ENCODE data around the gene RASGEF1C.
A peak's percentile ranks its signal among the peaks of the same experiment; 100 is the strongest.

RASGEF1C gene

DNA sequence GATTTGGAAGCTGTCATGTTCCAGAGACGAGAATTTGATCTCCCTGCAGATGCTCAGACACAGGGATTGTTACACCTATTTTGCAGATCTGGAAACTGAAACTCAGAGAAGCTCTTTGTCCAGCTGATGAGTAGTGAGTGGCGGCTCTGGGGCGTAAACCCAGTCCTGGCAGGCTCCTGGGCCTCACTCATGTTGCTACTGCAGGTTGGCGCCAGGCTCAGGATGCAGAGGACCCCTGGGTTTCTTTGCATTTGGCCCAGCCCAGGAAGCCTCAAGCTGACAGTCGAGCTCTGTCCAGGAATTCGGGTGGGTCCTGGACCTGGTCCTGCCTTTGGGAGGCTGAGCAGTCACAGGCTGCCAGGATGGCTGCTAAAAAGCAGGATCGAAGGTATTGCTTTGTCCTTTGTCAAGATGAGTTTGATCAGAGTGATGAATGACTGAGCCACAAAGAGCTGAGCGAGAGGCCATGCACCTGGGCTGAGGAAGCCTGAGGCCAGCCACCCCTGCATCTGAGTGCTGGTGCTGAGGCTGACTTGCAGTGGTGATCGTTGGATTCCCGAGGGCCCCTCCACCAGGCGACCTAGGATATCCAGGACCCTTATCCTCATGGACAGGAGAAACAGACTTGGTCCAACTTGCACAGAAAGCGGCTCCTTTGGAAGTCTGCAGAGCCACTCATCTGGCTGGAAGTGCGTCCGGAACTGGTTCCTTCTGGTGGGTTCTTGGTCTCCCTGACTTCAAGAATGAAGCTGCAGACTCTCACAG, 129.1 kb downstream of the RASGEF1C start:
- DNase-seq = no peak

DNA sequence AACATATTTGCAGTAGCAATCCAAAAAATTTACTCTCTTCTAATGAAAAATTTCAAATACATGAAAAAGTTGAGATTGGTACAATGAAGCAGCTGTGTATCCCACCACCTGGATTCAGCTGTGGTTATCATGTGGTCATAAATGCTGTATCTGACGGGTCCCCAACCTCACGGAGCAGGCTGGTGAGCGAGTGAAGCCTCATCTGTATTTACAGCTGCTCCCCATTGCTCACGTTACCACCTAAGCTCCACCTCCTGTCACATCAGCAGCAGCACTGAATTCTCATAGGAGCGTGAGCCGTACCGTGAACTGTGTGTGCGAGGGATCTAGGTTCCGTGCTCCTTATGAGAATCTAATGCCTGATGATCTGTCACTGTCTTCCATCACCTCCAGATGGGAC, 130.7 kb downstream of the RASGEF1C start:
- no peak for DNase-seq

DNA sequence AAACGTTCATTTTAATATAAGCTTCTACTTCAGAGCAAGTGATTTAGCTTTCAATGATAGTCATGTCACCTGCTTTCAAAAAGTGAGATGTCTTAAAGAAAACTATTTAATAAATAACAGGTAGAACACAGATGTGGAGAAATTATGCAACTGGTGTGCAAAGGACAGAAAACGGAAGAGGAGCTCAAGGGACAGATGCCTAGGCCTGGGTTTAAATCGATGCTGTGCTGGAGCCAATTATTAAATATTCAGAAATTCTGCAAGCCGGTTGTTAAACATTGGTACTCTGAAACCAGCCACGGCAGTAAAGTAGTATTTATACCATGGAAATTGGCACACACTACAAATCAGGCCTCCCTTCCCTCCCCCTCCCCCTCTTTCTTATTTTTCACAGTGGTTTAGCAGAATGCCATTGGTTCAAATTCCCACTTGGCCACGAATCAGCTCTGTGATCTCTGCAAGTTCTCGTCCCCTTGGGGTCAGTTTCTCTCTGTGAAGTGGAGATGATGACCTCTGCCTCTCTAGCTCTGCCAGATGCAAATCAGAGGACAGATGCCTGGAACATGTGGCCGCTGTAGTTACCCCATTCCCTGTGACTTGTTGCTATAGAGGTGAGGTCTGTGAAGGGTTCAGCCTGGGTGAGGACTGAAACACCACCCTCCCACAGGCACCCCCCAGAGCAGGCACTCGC, 131.3 kb downstream of the RASGEF1C start:
- no peak for DNase-seq

DNA sequence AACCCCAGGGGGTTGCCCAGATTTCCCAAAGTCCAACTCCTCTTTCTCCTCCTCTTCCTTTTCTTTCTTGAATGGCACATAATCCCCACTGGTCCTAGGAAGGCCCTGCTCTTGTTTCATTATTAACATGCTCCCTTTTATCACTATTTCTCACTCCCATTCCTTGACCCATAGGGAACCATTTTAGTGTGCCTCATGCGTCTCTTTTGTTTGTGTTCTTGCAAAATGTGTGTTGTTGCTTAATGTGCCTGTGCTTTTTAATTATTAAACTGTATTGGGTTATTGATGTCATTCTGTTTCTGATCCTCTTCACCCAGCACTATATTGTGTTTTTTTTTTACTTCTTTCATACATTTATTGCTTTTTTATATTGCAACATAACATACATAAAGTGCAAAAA, 133.3 kb downstream of the RASGEF1C start:
- DNase-seq = no peak

DNA sequence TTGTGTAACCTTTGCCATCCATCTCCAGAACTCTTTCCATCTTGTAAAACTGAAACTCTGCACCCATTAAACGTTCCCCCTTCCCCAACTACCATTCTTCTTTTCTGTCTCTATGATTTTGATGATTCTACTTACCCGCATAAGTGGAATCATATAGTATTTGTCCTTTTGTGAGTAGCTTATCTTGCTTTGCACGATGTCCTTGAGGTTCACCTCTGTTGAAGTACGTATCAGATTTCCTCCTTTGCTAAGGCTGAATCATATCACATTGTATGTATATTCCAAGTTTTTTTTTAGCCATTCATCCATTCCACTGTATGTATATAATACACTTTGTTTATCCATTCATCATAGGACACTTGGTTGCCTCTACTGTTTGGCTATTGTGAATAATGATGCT, 134.5 kb downstream of the RASGEF1C start:
- DNase-seq = no peak

DNA sequence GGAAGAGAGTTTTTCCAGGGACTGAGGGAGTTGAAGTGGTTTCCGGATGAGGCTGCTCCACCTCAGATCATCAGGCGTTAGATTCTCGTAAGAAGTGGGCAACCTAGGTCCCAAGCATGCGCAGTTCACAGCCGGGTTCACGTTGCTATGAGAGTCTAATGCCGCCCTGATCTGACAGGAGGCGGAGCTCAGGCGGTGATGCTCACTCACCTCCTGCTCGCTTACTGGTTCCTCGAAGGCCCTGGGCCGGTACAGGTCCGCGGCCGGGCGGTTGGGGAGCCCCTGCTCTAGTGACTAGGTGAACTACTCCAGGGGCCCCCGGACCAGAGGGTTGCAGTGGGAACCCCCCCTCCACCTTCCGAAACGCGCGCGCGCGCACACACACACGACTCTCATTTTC, 136.5 kb downstream of the RASGEF1C start:
- DNase-seq = no peak

DNA sequence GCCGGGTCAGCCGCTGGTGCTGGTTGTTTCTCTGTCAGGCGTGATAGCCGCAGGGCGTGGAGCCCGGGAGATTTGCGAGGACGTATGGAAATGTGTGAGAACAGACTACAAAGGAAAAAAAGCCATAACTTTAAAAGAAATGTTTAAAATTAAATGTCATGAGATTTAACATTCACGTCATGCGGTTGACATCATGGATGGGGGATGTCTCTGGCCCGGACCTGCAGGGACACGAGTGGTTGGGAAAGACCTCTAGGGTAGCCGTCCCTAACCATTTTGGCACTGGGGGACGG, 136.8 kb downstream of the RASGEF1C start:
- no peak for DNase-seq

DNA sequence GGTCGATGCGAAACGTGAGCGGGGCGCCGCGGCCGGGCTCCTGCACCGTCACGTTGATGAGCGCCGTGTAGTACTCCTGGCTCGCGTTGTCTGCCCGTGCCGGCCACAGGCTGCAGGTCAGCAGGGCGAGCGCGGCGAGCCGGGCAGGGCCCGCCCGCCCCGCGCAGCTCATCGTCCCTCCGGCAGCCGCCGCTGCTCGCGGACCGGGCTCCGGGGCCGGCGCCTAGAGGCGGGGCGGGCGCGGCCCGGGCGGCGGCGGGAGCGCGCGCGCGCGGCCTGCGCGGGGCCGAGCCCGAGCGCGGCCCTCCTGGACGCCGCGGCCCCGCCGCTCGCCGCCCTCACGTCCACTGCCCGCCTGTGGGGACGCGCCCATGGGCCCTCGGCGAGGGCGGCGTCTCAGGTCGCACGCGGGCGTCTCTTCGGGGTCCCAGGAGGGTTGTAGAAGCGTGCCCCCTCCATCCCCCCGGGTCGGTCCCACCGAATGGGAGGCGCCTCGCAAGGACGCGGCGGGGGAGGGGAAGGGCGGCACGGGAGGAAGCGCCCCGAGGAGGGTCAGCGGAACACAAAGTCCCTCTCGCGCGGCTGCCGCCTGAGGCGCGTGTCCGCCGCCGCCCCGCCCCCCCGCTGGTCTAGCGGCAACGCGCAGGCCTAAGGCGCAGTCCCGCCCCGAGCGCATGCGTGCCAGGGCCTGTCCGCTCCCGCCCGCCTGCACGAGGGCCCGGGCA, 137.3 kb downstream of the RASGEF1C start, which contains the start of gene RNF130:
TSS of gene RNF130 (minus strand) at position 229 of the 725 bp plus-strand sequence. CDS start at position 172, 57 bp downstream.
- peak; percentile 93 for DNase-seq

DNA sequence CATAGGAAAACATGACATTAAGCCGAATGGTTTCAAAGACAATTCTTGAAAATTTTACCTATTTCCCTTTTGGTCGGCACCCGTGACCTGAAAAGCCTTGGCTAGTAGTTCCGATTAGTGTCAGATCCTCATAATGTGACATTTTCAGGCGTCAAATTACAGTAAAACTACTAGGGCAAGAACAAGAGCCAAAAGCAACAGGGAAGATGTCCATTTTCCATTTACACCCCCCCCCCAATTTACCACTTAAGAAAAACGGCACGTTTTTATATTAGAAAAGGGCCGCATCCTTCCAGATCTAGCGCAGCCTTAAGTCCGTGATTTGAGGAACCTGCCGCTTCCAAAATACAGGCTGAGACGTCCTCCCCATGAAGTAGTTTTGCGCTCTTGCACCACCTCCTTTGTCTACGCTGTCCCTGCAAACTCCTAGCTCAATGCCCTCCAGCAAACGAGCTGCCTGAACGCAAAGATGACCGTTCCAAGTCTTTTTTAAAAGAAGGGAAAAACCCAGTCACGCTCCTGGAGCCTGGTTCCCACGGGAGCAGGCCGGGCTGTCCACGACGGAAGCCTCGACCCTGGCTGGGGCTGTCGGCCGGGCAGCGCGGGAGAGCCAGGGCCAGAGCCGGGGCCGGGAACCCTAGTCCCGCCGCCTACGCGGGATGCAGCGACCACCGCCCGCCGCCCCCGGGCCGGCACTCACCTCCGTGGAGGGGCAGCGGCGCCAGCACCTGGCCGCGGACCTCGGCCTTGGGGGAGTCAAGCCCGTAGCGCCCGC, 138.1 kb downstream of the RASGEF1C start:
- peak; percentile 43 for DNase-seq

DNA sequence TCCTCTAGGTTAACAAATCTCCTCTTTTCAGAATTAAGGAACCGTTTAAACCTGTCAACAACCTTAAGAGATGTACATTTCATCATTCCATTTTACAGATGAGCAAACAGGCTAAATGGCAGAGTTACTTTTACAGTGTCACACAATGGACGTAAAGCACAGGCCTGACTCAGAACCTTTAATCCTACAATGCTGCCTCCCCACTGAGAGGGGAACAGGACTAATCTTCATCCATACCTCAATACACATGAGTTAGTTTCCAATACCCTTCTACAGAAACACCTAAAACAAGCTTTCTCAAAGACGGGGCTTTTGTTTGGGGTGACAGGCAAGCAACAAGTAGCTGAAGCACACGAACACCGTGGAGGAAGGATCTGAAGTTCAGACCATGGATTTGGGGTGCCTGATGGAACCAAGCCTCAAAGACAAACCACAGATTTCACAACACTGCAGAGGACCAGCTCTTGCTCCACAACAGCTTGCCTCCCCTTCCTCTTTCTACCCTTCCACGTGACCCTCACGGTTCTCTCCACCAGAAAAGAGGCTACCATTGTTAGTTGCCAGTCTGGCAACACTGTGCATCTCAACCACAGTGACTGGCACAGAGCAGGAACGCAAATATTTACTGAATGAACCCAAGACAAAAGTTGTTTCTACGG, 139.3 kb downstream of the RASGEF1C start:
- DNase-seq = peak; percentile 58

DNA sequence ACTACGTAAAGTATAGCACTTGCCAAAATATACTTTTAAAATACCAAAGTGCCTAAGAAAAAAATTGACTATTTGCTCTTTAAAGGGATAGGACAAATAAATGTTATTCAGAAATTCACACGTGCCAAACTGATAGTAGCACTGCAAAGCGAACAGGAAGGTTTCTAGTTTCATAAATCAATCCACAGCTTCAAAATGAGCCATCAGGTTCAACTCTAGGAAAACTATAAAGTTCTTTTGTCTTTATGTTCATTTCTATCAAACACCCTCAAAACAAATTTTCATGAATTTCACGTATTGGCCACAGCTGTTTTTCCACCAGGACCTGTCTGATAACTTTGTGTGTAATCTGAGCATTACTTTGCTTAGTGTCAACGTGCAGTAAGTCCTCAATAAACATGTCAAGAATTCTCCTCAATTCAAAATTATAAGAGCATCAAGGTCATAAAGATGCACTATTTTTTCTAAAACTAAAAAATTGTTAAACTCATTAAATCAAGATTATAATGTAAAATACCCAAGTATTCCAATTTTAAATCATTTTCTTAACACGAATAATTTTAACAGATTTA, 140.4 kb downstream of the RASGEF1C start:
- DNase-seq = no peak

DNA sequence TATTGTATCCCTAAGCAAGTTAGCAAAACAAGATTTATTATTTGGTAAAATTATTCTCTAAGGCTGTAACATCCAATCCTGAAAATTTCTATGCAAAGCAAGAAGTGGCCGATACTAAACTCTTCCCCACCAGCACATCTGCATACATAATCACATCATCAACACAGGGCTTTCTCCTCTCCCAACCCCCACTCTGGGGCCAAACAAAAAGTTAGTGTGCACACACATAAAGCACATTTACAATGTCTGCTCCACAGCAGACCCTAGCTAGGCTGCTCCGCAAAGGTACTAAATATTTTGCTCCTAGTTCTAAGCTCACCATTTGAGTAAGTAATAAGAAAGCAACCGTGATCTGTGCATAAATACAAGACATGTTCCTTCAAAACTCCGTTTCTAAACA, 141.0 kb downstream of the RASGEF1C start:
- DNase-seq = peak; percentile 57

DNA sequence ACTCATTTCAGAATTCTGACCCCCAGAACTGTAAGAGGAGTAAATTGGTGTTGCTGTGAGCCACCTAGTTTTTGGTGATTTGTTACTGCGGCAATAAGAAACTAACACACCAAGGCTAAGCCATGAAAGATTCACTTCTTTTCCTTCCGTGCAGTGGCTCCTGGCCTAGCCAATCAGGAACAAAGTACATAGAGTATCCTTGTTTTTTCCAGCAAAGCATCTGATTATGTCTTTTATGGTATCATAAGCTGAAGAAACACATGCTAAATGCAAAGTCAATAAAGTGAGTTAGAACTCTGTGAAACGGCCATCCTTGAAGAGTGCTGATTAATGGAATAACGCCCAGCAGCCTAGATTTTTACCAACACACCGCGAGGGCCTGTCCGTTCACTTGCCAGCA, 148.8 kb downstream of the RASGEF1C start:
- DNase-seq = no peak

DNA sequence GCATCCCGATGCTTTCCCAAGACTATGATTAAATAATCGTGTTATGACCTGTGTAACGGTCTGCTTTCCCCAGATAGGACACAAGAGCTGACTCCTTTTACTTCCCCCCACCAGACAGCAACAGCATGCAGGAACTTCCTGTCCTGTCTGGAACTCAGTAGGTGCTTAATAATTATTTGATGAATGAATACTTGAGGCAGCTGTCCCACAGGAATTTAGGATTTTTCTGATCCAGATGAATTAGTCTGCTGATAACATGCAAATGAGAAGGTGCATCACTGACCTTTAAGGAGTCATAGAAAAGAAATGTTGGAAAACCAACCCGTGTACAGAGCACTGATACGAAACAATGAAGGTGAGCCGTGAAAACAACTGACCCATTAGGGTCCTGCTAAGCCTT, 149.7 kb downstream of the RASGEF1C start:
- DNase-seq = no peak

DNA sequence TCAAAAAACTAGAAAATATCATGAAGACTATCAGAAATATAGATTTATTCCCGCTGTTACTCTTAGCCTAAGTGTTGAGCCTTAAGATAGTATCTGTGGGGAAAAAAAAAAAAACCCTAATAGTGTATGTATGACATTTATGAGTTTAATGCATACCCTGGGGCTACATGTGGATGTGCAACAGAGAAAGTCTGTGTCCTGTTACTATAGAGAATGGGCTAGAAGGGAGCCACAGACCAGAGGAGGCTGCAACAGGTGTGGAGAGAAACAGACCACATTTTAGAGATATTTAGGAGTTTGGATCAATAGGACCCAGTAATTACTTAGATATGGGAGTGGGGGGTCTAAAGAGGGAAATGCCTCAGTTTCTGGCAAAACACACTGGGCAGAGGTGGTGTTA, 152.9 kb downstream of the RASGEF1C start:
- no peak for DNase-seq

DNA sequence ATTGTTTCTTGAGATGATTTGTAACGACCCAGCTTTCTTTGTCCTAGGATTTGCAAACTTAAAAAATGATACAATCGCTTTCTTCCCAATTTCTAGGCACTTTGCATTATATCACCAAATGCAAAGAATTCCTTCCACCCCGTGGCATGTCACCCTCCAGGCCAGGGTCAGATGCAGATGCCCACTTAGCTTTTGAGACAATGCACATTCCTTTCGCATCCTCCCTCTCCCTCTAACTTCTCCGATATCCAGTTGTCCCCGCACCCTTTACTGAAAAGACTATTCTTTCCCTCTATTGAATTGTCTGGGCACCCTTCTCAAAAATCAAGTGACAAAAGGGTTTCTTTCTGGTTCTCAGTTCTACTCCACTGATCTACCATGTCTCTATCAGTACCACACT, 154.8 kb downstream of the RASGEF1C start:
- no peak for DNase-seq

DNA sequence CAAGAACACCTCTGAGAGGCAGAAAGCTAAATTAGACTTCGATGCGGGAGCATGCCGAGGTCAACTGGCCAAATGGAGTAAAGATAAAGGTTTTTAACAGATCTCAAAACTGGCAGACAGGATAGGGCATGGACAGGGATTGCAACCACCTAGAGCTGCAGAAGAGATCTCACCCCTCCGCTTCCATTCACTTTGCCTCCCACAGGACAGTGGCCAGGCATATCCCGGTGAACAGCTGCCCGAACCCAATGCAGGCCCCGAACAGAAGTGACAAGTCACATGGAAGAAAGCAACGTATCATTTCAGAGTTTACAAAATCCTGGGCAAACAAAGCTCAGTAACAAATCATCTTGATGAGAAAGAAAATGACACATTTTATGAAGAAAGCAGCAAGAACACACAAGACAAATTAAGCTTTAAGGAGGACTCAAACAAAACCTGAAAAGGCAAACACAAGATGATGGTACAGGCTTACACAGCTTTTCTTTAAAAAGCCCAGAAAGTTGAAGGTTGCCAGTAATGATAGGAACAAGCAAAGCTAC, 155.9 kb downstream of the RASGEF1C start:
- DNase-seq = no peak

DNA sequence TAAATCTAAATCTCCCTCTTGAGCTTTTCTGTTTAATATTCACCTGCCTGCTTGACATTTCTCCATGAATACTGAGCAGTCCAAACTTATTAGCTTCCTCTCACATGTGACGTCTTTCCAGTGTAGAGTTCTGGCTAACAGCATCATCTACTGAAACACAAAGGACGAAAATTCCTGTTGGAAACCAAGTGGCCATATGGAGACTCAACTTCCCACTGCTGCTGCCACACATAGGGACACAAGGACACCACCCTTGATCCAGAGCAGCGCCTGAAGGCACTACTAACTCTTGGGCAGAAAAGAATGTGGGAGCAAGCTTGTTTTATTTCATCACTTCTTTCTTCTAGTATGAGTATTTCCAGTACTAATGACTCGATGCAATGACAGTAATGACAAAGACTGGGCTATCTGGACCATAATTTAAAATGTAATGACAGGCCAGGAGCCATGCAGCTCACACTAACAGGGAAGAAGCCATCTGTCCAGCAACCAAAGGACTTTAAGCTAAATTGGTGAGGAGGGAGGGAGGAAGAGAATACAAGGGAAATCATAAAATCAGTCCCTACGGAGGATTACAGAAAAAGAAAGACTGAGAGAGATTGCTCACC, 156.7 kb downstream of the RASGEF1C start:
- no peak for DNase-seq
